ENCODE data around the gene LDLRAD4.

DNA sequence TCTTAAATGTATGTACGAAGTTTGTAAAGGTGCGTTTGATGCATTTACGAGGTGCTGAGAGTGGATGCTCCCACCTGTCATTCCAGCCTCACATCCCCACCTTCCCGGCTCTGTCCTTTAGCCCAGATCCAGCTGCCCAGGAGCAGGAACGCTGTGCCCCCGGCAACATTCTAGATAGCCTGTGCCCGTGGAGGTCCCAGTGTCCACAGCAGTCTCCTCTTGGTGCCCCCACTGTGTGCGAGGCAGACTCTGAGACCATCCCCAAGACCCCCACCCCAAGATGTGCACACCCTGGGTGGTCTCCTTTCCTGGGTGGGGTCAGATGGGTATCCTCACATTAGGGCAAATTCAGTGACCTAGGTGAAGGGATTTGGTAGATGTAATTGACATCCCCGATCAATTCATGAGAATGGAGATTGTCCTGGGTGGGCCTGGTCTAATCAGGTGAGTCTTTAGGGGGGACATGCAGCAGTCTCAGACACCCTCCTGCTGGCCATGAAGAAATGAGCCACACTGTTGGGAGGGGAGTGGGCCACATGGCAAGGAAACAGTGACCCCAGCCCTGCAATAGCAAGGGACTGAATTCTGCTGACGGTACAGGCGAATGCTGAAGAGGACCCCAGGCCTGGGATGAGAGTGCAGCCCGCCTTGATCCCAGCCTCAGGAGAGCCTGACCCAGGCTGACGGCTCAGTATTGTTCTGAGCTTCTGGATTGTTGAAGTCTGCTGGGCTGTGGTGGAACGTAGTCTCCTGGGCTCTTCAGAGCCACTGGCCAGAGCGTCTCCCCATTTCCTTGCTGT, 304.5 kb downstream of the LDLRAD4 start:
- TF ChIP-seq, protein P1, sequence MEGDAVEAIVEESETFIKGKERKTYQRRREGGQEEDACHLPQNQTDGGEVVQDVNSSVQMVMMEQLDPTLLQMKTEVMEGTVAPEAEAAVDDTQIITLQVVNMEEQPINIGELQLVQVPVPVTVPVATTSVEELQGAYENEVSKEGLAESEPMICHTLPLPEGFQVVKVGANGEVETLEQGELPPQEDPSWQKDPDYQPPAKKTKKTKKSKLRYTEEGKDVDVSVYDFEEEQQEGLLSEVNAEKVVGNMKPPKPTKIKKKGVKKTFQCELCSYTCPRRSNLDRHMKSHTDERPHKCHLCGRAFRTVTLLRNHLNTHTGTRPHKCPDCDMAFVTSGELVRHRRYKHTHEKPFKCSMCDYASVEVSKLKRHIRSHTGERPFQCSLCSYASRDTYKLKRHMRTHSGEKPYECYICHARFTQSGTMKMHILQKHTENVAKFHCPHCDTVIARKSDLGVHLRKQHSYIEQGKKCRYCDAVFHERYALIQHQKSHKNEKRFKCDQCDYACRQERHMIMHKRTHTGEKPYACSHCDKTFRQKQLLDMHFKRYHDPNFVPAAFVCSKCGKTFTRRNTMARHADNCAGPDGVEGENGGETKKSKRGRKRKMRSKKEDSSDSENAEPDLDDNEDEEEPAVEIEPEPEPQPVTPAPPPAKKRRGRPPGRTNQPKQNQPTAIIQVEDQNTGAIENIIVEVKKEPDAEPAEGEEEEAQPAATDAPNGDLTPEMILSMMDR (IDR thresholded peaks at IDR 0.05; ENCODE audit: insufficient read depth, low read length, poor library complexity, severe bottlenecking) = no peak
- no peak for TF ChIP-seq EZH2phosphoT487 (conservative IDR thresholded peaks at IDR 0.05; ENCODE audit: low read length)

Data from SU-DHL-6 (cell line).